ENCODE measurements around the gene MBL2.

MBL2 gene

DNA sequence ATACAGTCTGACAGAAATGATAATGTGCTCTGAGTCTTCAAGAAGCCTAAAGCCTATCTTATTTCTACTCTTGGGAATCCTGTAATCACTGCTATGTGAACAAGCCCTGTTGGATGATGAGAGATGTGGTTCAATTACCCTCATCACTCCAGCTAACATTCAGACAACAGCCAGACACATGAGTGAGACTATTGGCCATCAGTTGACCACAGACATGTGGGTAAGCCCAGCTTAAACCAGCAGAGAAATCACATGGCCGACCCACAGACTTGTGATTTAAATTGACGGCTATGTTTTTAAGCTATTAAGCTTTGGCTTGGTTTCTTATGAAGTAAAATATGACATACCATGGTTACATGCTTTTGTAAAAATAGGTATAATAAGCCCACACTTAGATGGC is 2.6 kb downstream of the MBL2 start:
- H2BK120ac ChIP-seq (ENCODE audit: low read depth, low read length): no peak overlapping the region
- H2BK12ac ChIP-seq (ENCODE audit: low read length): no peak overlapping the region
- H2BK15ac ChIP-seq (ENCODE audit: low read length): no peak overlapping the region
- no peak overlapping the region for H2AK5ac ChIP-seq (ENCODE audit: low read depth, low read length)
- no peak for DNase-seq (ENCODE audit: low spot score)
- H3K4me3 ChIP-seq (ENCODE audit: low read length in 2 of 2): no peak overlapping the region
- no peaks in the 10 kb centered on the region for H3K4me1 ChIP-seq (ENCODE audit: control insufficient read depth in 2 of 2, insufficient read depth in 1 of 2, low read depth in 1 of 2, low read length in 2 of 2)
- WGBS, 2 donors (ENCODE audit: extremely low coverage in 2 of 2, insufficient read length in 2 of 2, insufficient replicate concordance in 1 of 2): no CpG with 5 or more reads among the region's 2 CpGs
- no peak overlapping the region for H2BK5ac ChIP-seq (ENCODE audit: low read length)
- H3K9me3 ChIP-seq (replicated peaks in 1 of 2; ENCODE audit: control insufficient read depth in 2 of 2, insufficient read depth in 1 of 2, low read depth in 1 of 2, low read length in 2 of 2): peaks cover 0 to 1% of the 10 kb centered on the region in 2 donors
- H3K4me2 ChIP-seq (ENCODE audit: insufficient read depth, low read length, poor library complexity, severe bottlenecking): no peak overlapping the region
- H3K4ac ChIP-seq (ENCODE audit: low read length): no peak overlapping the region
- no peak overlapping the region for H4K8ac ChIP-seq (ENCODE audit: low read depth, low read length)
- H3K79me1 ChIP-seq (ENCODE audit: low read depth, low read length): no peaks in the 10 kb centered on the region
- H4K91ac ChIP-seq (ENCODE audit: low read depth, low read length, poor library complexity): no peak overlapping the region
- H3K14ac ChIP-seq (ENCODE audit: low read length): no peak overlapping the region
- H3K36me3 ChIP-seq (replicated peaks in 1 of 2; ENCODE audit: control insufficient read depth in 2 of 2, insufficient read depth in 2 of 2, low read length in 2 of 2): no peaks in the 10 kb centered on the region
- no peak overlapping the region for H3K18ac ChIP-seq (ENCODE audit: low read length)
- no peaks in the 10 kb centered on the region for H3K27me3 ChIP-seq (ENCODE audit: control insufficient read depth in 3 of 3, insufficient read depth in 3 of 3, low read depth in 1 of 3, low read length in 3 of 3)
- H3K27ac ChIP-seq (replicated peaks; ENCODE audit: low read length): no peak overlapping the region
- no peak overlapping the region for H3K23ac ChIP-seq (ENCODE audit: low read depth, low read length, poor library complexity)
- no peak overlapping the region for H3K9ac ChIP-seq (ENCODE audit: low read depth, low read length, poor library complexity)
- no peak overlapping the region for H2AFZ ChIP-seq (ENCODE audit: low read length)

DNA sequence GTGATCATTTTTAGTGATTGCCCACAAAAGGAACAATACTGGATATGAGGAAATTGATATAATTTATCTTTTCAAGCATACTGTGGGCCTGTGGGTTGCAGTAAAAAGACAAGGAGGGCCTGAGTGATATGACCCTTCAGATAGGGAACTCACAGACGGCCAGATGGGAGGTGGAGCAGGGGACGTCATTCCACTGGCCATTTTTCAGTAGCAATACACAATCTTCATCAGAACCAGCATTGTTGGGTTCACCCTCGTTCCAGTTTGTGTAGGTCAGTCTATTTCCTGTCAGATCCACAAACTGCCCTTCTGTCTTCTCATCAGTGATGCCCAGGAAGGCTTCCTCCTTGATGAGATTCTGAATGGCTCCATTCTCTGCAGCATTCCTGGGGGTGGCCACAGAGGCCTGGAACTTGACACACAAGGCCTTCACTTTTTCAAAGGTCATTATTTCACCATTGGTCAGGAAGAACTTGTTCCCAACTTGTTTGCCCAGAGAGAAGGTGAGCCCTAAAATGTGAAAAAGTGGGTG is 4.5 kb downstream of the MBL2 start:
- H4K8ac ChIP-seq (ENCODE audit: low read depth, low read length): no peak overlapping the region
- H3K4ac ChIP-seq (ENCODE audit: low read length): no peak overlapping the region
- no peak overlapping the region for H3K23ac ChIP-seq (ENCODE audit: low read depth, low read length, poor library complexity)
- H3K4me3 ChIP-seq (ENCODE audit: low read length in 2 of 2): no peak overlapping the region
- H2BK120ac ChIP-seq (ENCODE audit: low read depth, low read length): no peak overlapping the region
- H3K27ac ChIP-seq (replicated peaks; ENCODE audit: low read length): no peak overlapping the region
- no peak overlapping the region for H3K4me2 ChIP-seq (ENCODE audit: insufficient read depth, low read length, poor library complexity, severe bottlenecking)
- H3K4me1 ChIP-seq (ENCODE audit: control insufficient read depth in 2 of 2, insufficient read depth in 1 of 2, low read depth in 1 of 2, low read length in 2 of 2): no peaks in the 10 kb centered on the region
- peaks cover 0 to 1% of the 10 kb centered on the region in 2 donors for H3K9me3 ChIP-seq (replicated peaks in 1 of 2; ENCODE audit: control insufficient read depth in 2 of 2, insufficient read depth in 1 of 2, low read depth in 1 of 2, low read length in 2 of 2)
- no peak for DNase-seq (ENCODE audit: low spot score)
- no peaks in the 10 kb centered on the region for H3K79me1 ChIP-seq (ENCODE audit: low read depth, low read length)
- H3K36me3 ChIP-seq (replicated peaks in 1 of 2; ENCODE audit: control insufficient read depth in 2 of 2, insufficient read depth in 2 of 2, low read length in 2 of 2): no peaks in the 10 kb centered on the region
- no peak overlapping the region for H2BK15ac ChIP-seq (ENCODE audit: low read length)
- H2BK5ac ChIP-seq (ENCODE audit: low read length): no peak overlapping the region
- H3K18ac ChIP-seq (ENCODE audit: low read length): no peak overlapping the region
- H2BK12ac ChIP-seq (ENCODE audit: low read length): no peak overlapping the region
- no peak overlapping the region for H3K9ac ChIP-seq (ENCODE audit: low read depth, low read length, poor library complexity)
- H4K91ac ChIP-seq (ENCODE audit: low read depth, low read length, poor library complexity): no peak overlapping the region
- WGBS, 2 donors (ENCODE audit: extremely low coverage in 2 of 2, insufficient read length in 2 of 2, insufficient replicate concordance in 1 of 2): no CpG with 5 or more reads among the region's 3 CpGs
- H2AFZ ChIP-seq (ENCODE audit: low read length): no peak overlapping the region
- H3K14ac ChIP-seq (ENCODE audit: low read length): no peak overlapping the region
- no peaks in the 10 kb centered on the region for H3K27me3 ChIP-seq (ENCODE audit: control insufficient read depth in 3 of 3, insufficient read depth in 3 of 3, low read depth in 1 of 3, low read length in 3 of 3)
- no peak overlapping the region for H2AK5ac ChIP-seq (ENCODE audit: low read depth, low read length)

DNA sequence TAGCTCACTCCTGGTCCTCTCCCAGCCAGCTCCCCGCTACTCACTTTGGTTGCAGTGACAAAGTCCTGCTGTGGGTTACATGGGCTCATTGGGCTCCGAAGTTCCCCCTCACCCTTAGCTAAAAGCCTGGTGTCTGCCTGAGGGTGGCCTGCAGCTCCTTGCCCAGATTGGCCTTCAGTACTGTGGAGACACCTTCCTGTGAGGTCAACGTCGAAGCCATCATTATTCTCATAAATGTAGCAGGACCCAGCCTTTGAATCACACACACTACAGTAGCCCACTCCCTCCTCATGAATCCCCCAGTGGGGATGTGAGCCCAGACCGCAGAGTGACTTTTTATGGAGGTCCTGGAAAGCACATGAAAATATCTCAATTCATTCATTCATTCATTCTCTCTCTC is 10.5 kb downstream of the MBL2 start:
- Histone ChIP-seq H3K27ac (replicated peaks; ENCODE audit: low read length) (no peak overlapping the region), H3K4me3 (ENCODE audit: low read length in 2 of 2) (no peak overlapping the region), H3K79me1 (ENCODE audit: low read depth, low read length) (no peaks in the 10 kb centered on the region), H3K4ac (ENCODE audit: low read length) (no peak overlapping the region), H3K9me3 (replicated peaks in 1 of 2; ENCODE audit: control insufficient read depth in 2 of 2, insufficient read depth in 1 of 2, low read depth in 1 of 2, low read length in 2 of 2) (peaks cover 0 to 1% of the 10 kb centered on the region in 2 donors), H2BK12ac (ENCODE audit: low read length) (no peak overlapping the region), H3K14ac (ENCODE audit: low read length) (no peak overlapping the region), H3K36me3 (replicated peaks in 1 of 2; ENCODE audit: control insufficient read depth in 2 of 2, insufficient read depth in 2 of 2, low read length in 2 of 2) (no peaks in the 10 kb centered on the region), H2BK15ac (ENCODE audit: low read length) (no peak overlapping the region), H3K9ac (ENCODE audit: low read depth, low read length, poor library complexity) (no peak overlapping the region), H2AK5ac (ENCODE audit: low read depth, low read length) (no peak overlapping the region), H2BK5ac (ENCODE audit: low read length) (no peak overlapping the region), H3K23ac (ENCODE audit: low read depth, low read length, poor library complexity) (no peak overlapping the region), H4K8ac (ENCODE audit: low read depth, low read length) (no peak overlapping the region), H3K27me3 (ENCODE audit: control insufficient read depth in 3 of 3, insufficient read depth in 3 of 3, low read depth in 1 of 3, low read length in 3 of 3) (no peaks in the 10 kb centered on the region), H4K91ac (ENCODE audit: low read depth, low read length, poor library complexity) (no peak overlapping the region), H3K4me1 (ENCODE audit: control insufficient read depth in 2 of 2, insufficient read depth in 1 of 2, low read depth in 1 of 2, low read length in 2 of 2) (no peaks in the 10 kb centered on the region), H2BK120ac (ENCODE audit: low read depth, low read length) (no peak overlapping the region), H2AFZ (ENCODE audit: low read length) (no peak overlapping the region), H3K18ac (ENCODE audit: low read length) (no peak overlapping the region), H3K4me2 (ENCODE audit: insufficient read depth, low read length, poor library complexity, severe bottlenecking) (no peak overlapping the region)
- no CpG with 5 or more reads among the region's 5 CpGs for WGBS, 2 donors (ENCODE audit: extremely low coverage in 2 of 2, insufficient read length in 2 of 2, insufficient replicate concordance in 1 of 2)
- DNase-seq (ENCODE audit: low spot score): no peak

DNA sequence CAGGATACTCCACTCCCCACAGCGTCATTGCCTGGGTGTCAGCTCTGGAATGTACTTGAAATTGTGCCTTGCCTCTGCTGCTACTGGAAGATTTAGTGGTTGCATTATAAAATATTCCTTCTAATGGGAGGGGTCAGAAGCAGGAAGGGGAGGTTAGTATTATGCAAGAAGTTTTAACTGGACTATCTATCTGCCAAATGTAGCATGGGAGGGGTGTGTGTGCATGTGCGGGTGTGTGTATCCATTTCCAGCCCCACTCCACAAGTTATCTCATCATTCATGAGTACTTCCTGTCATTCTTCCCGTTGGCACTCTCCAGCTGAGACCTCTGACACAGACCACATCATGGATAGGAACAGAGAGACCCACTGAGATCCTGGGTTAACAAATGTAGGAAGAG is 13.4 kb downstream of the MBL2 start:
- Histone ChIP-seq H2BK12ac (ENCODE audit: low read length) (no peak overlapping the region), H3K9me3 (replicated peaks in 1 of 2; ENCODE audit: control insufficient read depth in 2 of 2, insufficient read depth in 1 of 2, low read depth in 1 of 2, low read length in 2 of 2) (no peaks in the 10 kb centered on the region), H2BK120ac (ENCODE audit: low read depth, low read length) (no peak overlapping the region), H2BK15ac (ENCODE audit: low read length) (no peak overlapping the region), H2AFZ (ENCODE audit: low read length) (no peak overlapping the region), H3K14ac (ENCODE audit: low read length) (no peak overlapping the region), H4K91ac (ENCODE audit: low read depth, low read length, poor library complexity) (no peak overlapping the region), H3K9ac (ENCODE audit: low read depth, low read length, poor library complexity) (no peak overlapping the region), H4K8ac (ENCODE audit: low read depth, low read length) (no peak overlapping the region), H3K4ac (ENCODE audit: low read length) (no peak overlapping the region), H3K79me1 (ENCODE audit: low read depth, low read length) (no peaks in the 10 kb centered on the region), H3K4me3 (ENCODE audit: low read length in 2 of 2) (no peak overlapping the region), H3K4me2 (ENCODE audit: insufficient read depth, low read length, poor library complexity, severe bottlenecking) (no peak overlapping the region), H3K18ac (ENCODE audit: low read length) (no peak overlapping the region), H2AK5ac (ENCODE audit: low read depth, low read length) (no peak overlapping the region), H3K36me3 (replicated peaks in 1 of 2; ENCODE audit: control insufficient read depth in 2 of 2, insufficient read depth in 2 of 2, low read length in 2 of 2) (no peaks in the 10 kb centered on the region), H3K4me1 (ENCODE audit: control insufficient read depth in 2 of 2, insufficient read depth in 1 of 2, low read depth in 1 of 2, low read length in 2 of 2) (no peaks in the 10 kb centered on the region), H3K23ac (ENCODE audit: low read depth, low read length, poor library complexity) (no peak overlapping the region), H3K27me3 (ENCODE audit: control insufficient read depth in 3 of 3, insufficient read depth in 3 of 3, low read depth in 1 of 3, low read length in 3 of 3) (no peaks in the 10 kb centered on the region), H2BK5ac (ENCODE audit: low read length) (no peak overlapping the region), H3K27ac (replicated peaks; ENCODE audit: low read length) (no peak overlapping the region)
- no peak for DNase-seq (ENCODE audit: low spot score)
- no CpG with 5 or more reads among the region's 3 CpGs for WGBS, 2 donors (ENCODE audit: extremely low coverage in 2 of 2, insufficient read length in 2 of 2, insufficient replicate concordance in 1 of 2)

Data from neuronal stem cell (in vitro differentiated cells).